ENCODE measurements around the gene EIF4E2. TPM values are rescaled to one million over a fixed set of nuclear protein-coding genes. Genes with fewer than 3 reads are reported as not detected.

The EIF4E2 gene
- total RNA-seq, 4 donors from 2014 or later: 50.7 to 59.6 (median 54.4) TPM

GRCh38 chr2:232600053-232600773 is 49.7 kb downstream of the EIF4E2 start:
- H3K27ac ChIP-seq: no peak overlapping the region
- DNase-seq: no peak
- TF ChIP-seq CTCF (IDR thresholded peaks at IDR 0.05): no peak
- TF ChIP-seq POLR2A (IDR thresholded peaks at IDR 0.05): no peak

DNA sequence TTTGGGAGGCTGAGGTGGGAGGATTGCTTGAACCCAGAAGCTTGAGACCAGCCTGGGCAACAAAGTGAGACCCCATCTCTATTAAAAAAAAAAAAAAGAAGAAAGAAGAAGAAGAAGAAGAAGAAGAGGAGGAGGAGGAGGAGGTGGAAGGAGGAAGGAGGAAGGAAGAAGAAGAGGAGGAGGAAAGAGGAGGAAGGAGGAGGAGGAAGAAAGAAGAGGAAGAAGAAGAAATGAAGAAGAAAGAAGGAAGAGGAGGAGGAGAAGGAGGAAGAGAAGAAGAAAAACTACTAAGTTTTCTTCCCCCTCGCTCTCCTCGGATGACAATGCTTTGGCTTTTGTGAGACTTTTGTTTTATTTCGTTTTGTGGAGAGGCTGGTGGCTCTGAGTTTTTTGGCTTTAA is 52.8 kb downstream of the EIF4E2 start:
- H3K4me1 ChIP-seq: no peaks in the 10 kb centered on the region
- H3K4me3 ChIP-seq (replicated peaks in 1 of 3): no peak overlapping the region
- TF ChIP-seq CTCF (IDR thresholded peaks at IDR 0.05) (no peak), POLR2A (IDR thresholded peaks at IDR 0.05) (no peak)
- intact Hi-C loops (cut with DNase I): loop anchor here (10.0 kb wide), 1 partner anchor 642 kb away; no protein-coding TSS in a partner anchor
- H3K27me3 ChIP-seq: no peaks in the 10 kb centered on the region
- WGBS, 2 donors: 67 to 83% methylated on average over 3 of the region's 3 CpGs
- no peaks in the 10 kb centered on the region for H3K9me3 ChIP-seq
- H3K27ac ChIP-seq: no peak overlapping the region
- H3K36me3 ChIP-seq: no peaks in the 10 kb centered on the region
- no peak for DNase-seq

More at GRCh38 chr2:232600053-232600773, 49.7 kb downstream of the EIF4E2 start:
- Histone ChIP-seq H3K4me1 (no peaks in the 10 kb centered on the region), H3K4me3 (replicated peaks in 1 of 3) (no peak overlapping the region), H3K9me3 (no peaks in the 10 kb centered on the region), H3K36me3 (no peaks in the 10 kb centered on the region), H3K27me3 (no peaks in the 10 kb centered on the region)
- intact Hi-C loops (cut with DNase I): loop anchor here (10.0 kb wide), 1 partner anchor 645 kb away; no protein-coding TSS in a partner anchor
- WGBS, 2 donors: 81 to 89% methylated on average over 13 to 17 of the region's 17 CpGs

DNA sequence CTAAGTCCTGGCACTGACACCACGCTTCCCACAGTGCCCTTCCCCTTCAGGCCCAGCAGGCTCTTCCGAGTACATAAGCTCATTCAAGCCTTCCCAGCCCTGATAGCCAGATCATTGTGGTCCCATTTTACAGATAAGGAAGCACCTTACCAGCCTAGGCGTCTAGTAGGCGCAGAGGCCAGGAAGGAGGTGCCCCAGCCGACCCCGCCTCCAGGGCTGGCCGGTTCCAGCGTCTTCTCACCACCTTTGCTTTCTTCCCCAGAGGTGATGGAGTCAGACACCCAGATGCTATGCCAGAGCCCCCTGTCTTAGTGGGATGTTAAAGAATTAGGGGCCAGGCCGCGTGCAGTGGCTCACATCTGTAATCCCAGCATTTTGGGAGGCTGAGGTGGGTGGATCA is 54.0 kb downstream of the EIF4E2 start:
- no peaks in the 10 kb centered on the region for H3K27me3 ChIP-seq
- no peak overlapping the region for H3K4me3 ChIP-seq (replicated peaks in 1 of 3)
- DNase-seq: no peak
- intact Hi-C loops (cut with DNase I): loop anchor here (10.0 kb wide), 1 partner anchor 640 kb away; no protein-coding TSS in a partner anchor
- no peaks in the 10 kb centered on the region for H3K4me1 ChIP-seq
- no peaks in the 10 kb centered on the region for H3K36me3 ChIP-seq
- no peaks in the 10 kb centered on the region for H3K9me3 ChIP-seq
- 84 to 99% methylated on average over 10 of the region's 10 CpGs for WGBS, 2 donors
- no peak overlapping the region for H3K27ac ChIP-seq
- no peak for TF ChIP-seq POLR2A (IDR thresholded peaks at IDR 0.05)
- TF ChIP-seq CTCF (IDR thresholded peaks at IDR 0.05): no peak

DNA sequence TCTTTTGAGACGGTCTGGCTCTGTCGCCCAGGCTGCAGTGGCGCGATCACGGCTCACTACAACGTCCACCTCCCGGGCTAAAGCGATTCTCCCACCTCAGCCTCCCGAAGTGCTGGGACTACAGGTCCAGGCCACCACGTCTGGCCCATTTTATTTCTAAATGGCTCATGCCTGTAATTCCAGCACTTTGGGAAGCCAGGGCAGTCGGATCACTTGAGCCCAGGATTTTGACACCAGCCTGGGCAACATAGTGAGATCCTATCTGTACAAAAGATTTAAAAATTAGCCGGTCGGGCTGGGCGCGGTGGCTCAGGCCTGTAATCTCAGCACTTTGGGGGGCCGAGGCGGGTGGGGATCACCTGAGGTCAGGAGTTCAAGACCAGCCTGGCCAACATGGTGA is 56.5 kb downstream of the EIF4E2 start:
- no peaks in the 10 kb centered on the region for H3K9me3 ChIP-seq
- no peaks in the 10 kb centered on the region for H3K4me1 ChIP-seq
- H3K27me3 ChIP-seq: no peaks in the 10 kb centered on the region
- no peak for DNase-seq
- H3K36me3 ChIP-seq: no peaks in the 10 kb centered on the region
- TF ChIP-seq POLR2A (IDR thresholded peaks at IDR 0.05) (no peak), CTCF (IDR thresholded peaks at IDR 0.05) (no peak)
- no peak overlapping the region for H3K4me3 ChIP-seq (replicated peaks in 1 of 3)
- intact Hi-C loops (cut with DNase I): loop anchor here (5.0 to 10.0 kb wide), 2 partner anchors 445 to 638 kb away; no protein-coding TSS in a partner anchor
- 92 to 93% methylated on average over 17 of the region's 17 CpGs for WGBS, 2 donors
- H3K27ac ChIP-seq: no peak overlapping the region

GRCh38 chr2:232609607-232610006 is 59.1 kb downstream of the EIF4E2 start:
- Histone ChIP-seq H3K27me3 (no peaks in the 10 kb centered on the region), H3K27ac (no peak overlapping the region), H3K36me3 (no peaks in the 10 kb centered on the region), H3K4me3 (replicated peaks in 1 of 3) (no peak overlapping the region), H3K9me3 (no peaks in the 10 kb centered on the region), H3K4me1 (no peaks in the 10 kb centered on the region)
- no peak for DNase-seq
- intact Hi-C loops (cut with DNase I): loop anchor here (5.0 to 10.0 kb wide), 2 partner anchors 443 to 635 kb away; no protein-coding TSS in a partner anchor
- 87 to 91% methylated on average over 8 of the region's 8 CpGs for whole genome bisulfite sequencing, 2 donors
- no peak for TF ChIP-seq POLR2A (IDR thresholded peaks at IDR 0.05)
- TF ChIP-seq CTCF (IDR thresholded peaks at IDR 0.05): no peak

Measured in thyroid gland (tissue), 4 donors.